HG03457 (cell line): Measurements from ENCODE around the gene IQGAP3.

Experiments
- ATAC-seq: cut with Tn5 transposase; IDR thresholded peaks from one replicate; pipeline ENCODE4 v1.9.1; 2021; ENCODE audit warnings: moderate number of reproducible peaks; ENCODE audit not compliant: unreplicated experiment

The IQGAP3 gene

DNA sequence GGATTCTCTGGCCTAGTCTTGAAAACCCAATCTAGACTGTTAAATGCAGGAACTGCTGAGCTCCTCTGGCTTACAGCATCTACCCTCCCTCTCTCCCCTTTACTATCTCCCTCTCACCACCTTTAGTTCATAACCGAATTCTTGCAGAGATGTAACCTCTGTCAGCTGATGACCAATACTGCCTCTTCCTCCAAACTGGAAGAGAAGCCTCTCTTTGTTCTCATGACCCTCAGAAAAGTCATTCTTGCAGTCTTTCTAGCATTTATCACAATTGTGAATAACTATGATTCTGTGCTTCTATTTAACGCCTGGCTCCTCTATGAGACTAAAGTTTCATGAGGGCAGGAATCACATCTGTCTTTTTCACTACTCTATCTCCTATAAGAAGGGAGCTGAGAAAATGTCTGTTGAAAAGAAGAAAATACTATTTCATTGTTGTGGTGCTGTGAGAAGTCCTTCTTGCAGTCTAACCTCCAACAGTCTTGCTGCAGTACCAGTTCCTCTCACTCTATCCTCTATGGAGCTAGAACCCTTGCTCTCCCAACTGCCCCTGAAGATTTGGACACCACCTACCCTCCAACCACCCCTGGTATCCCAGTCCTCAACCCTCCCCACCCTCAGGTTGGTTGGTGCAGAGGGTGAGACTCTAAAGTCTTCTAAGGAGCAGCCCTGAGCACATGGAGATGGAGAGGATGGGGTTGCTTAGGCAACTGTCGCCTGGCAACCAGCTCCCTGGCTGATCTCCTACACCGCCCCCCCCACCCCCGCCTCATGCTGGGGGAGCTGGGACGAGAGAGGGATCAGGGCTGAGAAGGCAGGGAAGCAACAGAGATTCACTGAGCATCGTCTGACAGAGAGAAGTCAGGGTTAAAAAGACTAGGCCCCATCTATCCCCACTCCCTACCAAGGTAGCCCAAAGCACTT, 85.7 kb downstream of the IQGAP3 start:
- ATAC-seq: no peak

DNA sequence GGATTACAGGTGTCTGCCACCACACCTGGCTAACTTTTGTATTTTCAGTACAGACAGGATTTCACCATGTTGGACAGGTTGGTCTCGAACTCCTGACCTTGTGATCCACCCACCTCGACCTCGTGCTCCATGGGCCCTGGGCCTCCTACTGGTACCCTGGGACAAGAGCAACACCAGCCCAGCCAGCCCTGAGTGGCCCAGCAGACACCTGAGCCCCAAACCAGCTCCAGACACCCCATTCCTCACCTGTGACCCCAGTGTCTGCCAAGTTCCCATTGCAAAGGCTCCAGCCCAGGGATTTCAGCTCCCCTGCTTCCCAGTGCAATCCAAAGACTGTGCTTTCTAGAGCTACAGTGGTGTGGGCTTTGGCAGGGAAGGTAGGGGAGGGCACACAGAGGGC, 86.4 kb downstream of the IQGAP3 start:
- no peak for ATAC-seq

DNA sequence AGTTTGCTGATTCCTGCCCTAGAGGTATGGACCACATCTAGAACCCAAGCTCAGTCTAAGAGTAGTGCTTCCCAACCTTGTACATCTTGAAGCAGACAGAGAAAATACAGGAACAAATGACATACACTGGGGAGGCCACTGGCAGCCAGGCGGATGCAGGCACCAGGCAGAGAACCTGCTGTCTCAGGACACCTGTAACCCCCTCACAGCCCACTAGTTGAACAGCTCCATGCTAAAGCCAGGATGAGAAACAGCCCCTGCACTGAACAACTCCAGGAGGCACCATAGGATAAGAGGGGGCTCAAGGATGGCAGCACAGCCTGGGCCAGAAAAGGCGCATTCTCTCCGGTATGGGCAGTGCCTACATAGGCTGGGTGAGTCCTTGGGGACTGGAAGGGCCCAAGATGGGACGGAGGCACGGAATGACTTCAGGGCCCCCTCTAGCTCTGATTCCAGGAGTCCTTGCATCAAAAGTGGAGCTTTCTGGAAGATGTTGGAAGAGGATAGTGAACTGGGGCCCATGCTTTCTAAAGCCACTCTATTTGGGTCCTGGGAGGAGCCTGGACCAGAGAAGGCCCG, 87.8 kb downstream of the IQGAP3 start:
- ATAC-seq: no peak

DNA sequence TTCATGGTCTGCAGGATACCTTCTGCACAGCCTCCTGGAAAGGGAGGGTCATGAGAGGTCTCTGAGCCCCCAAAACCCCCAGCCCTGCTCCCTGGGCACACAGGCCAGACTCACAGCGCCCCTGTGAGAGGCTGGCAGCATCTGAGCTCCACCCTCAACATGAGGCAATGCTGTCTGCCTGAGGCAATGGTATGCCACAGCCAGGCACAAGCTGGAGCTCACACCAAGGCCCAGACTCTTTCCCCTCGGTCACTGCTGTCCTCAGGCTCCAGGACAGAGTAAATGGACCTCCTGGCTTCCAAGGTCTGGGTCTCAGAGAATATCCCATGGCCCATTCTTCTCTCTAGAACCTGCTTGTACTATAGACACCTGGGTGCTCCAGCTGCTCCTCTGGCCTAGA, 89.0 kb downstream of the IQGAP3 start:
- no peak for ATAC-seq

DNA sequence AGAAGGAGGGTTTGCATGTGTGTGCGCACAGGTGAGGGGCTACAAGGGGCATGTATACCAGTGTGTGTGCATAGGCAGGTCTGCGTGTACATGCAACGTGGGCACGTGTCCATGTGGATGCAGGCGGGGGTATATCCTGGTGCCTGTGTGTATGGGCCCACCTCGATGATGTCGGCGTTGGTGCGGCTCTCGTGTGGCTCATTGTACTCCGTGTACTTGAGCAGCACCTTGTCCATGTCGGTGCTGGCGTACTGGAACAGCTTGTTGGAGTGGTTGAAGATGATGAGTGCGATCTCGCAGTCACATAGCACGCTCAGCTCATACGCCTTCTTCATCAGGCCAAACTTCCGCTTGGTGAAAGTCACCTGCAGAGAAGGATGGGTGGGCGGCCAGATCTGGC, 90.1 kb downstream of the IQGAP3 start:
- ATAC-seq: no peak

DNA sequence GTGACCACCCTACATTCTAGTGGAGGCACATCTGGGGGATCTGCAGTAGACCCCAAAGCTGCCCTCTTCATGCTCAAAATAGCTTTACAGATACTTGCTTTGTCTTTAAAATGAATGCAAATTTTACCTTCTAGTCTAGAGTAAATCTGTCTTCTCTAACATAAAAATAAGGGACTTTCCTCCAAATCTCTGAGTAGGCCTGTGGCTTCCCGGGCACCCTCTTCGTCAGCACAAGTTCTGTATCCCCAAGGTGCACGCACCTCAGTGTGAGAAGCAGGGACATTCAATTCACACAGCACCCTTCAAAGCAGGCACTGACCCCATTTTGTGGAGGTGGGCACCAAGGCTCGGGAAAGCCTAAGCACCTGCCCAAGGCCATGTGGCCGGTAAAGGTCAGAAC, 90.8 kb downstream of the IQGAP3 start:
- no peak for ATAC-seq

DNA sequence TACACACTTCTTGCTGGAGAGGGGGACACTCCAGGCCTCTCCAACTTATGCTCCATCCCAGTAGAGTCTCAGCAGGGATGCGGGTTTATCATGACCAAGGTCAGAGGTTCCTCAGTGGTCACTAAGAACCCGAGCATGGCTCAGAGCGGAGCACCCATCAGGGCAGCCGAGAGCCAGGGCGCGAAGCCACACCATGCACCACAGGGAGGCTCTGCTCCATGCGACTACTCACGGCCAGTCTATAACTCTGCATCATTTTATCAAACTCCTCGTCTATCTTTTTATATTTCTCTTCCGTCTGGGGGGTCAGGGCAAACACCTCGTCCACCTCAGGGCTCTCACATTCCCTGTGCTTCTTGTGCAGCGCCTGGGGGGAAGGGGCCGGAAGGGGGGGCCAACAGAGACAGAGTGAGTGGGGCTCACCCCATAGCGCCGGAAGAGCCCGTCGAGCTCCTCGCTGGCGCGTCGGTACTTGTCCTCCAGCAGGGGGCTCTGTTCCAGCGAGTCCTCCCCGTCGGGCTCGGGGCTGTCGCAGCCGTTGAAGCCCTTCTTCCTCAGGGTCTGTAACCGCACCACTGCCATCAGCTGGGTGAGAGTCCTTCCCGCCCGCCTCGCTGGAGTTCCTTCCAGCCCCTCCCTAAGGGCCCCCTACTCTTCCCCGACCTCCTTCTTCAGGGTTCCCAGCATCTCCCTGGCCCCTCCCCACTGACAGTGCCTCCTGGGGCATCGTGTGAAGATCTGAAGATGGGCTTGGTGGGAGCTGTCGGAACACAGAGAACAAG, 91.8 kb downstream of the IQGAP3 start:
- ATAC-seq: no peak

DNA sequence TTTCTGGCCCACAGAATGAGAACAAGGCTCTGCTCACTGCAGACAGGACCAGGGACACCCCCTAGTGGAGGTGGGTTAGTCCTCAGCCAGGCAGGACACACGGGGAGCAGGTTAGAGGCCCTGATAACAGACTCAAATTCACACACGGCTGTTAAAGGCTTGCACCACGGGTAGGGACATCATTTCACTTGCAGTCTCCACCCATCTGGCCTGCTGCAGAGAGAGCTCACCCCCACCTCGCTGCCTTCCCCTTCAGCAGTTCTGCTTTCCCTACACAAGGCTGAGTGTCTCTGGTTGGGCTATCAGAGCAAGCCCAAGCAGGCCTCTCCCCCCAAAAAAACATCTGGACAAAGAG, 92.4 kb downstream of the IQGAP3 start:
- no peak for ATAC-seq

DNA sequence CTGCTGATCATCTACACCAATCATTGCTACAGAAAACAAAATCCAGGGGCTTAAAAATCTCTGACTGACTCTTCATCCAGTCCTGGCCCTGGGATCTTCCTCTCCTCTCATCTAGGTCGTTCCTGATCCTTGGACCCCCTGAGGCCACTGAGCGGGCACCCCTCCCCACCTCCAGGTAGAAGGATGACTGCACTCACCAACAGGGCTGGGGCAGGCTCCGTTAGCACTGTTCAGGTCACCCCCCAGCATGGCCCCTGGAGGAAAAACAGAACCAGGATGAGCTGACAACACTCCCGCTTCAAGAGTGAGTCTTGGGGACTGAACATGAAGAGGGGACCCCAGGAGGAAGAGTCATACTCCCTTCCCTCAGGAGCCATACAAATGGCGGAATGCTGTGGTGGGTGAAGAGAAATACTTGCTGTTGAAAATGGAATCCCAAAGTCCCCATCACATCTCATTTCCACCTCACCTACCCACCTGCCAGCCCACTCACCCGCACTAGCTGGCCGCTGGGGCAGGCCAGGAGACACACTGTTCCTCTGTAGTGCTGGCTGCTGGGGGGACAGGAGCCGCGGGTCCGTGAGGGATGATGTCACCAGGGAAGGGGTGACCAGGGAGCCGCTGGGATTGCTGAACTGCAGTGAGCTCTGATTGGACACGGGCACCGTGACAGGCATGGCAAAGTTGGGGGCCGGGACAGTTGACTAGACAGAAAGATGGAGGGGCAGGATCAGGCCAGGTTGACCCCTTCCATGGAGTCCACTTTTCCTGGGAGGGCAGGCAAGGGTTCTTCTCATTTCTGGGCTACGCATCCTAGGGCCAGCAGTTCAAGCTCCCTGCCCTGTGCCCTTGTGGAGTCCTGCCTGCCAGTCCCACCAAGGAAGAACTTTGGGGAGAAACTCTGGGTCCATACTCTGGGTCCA, 93.0 kb downstream of the IQGAP3 start:
- ATAC-seq: no peak

DNA sequence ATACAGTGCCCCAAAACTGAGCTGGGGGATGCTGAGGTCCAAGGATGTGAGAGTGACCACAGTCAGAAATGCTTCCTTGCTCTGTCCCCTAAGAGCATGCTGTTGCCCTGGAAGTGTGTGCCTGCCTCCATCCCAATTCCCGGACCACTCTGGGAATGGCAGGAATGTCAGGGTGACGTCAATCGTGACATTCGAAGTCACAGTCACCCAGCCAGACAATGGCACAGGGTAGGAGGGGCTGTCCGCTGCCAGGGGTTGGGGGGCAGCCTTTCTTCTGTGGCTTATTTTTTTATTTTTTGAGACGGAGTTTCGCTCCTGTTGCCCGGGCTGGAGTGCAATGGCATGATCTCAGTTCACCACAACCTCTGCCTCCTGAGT, 94.1 kb downstream of the IQGAP3 start:
- ATAC-seq: no peak

DNA sequence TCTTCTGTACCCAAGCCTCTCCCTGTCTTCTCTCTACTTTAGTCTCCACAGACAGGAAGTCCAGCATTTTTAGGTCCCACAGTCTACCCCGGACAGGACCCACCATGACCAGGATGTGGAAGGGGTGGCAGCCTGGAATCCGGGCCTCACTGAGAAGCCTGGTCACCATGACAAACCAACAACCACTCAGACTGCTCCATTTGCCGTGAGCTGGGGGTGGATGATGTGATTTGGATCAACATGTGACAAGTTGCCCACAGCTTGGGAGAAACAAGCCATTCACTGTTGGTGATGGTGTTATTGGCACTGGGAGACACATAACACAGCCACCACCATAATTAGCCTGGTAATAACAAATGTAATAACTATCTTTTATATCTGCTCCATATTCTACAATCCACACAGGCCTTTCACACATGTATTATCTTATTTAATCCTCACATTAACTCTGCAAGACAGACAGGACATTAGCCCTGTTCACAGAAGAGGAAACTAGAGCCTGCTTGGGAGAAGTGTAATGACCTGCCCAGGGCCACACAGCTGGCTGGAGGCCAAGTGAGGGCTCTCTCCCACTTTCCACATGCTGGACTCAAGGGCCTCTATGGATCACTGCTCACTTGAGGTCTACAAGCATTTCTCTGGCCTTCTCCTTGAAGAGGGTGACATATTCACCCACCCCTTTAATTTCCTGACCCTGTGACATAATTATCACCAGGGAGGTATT, 94.7 kb downstream of the IQGAP3 start:
- ATAC-seq: no peak

DNA sequence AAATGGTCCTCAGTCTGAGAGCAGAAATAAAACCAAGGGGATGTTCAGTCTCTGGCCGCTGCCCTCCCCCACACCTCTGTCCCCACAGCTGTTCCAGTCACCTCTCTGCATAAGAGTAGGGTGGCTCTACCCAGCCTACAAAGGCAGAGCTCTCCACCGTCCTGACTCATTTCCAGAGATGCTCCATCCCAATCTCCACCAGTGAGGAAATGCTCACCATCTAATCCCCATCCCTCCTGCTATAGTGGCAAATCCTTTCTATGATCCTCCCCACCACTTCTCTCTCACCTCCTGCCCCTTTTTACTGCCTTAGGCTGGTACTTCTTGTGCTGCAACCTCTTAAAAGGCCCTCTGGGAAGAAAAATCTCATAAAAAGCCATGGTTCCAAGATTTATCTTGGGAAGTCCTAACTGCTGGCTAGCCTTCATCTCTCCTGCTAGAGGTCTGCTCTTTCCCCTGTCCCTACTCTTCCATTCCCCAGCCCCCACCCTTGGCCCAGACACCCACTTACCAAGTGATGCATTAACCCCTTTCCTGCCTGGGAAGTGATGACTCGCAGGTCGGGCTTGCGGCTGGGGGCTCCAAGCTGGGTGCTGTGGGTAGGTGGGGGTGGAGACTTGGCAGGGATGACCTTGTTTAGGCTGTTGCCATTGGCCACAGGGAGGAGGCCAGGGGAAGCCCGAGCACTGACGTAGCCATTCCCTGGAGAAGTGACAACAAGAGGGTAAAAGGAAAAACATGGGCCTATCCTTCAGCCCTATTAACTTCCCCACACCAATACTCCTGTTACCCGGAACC, 95.7 kb downstream of the IQGAP3 start:
- ATAC-seq: no peak

DNA sequence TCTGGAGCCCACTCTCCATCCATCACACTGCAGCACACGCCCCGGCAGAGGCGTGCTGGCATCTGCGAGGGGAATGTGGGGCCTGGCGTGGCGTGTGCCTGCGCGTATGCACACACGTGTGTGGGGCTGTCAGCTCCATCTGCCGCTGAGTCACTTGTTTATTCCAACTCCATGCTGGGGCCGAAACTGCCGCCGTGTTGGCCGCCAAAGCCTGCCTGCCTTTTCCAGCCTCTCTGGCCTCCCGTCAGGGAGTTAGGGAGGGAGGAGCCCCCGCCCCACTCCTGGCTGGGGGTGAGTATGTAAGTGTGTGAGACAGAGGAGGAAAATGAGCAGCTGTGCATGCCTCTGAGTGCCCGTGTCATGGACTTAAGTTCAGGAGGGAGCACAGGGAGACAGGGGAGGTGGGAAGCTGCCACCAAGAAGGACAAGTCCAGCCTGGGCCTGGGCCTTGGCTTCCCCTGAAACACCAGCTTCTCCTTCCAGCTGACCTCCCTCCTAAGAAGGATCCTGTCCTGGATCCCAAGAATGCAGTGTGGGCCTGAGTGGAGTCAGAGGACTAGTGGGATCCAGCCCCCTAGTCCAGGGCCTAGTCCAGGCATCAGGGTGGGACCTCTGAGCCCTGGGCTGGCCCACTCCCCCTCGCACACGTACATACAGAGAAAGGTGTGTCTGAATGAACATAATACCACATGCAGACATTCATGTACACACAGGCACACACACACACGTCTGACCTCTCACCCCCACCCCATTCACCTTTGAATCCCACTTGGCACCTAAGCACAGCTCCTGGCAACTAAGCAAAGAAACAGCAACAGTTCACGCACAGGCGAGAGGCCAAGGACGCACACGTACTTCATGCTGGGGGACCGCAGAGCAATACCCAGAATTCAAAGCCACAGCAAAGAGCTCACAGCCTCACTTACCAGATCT, 96.5 kb downstream of the IQGAP3 start:
- ATAC-seq: no peak
